Vagina (tissue), 2 donors: ENCODE measurements around the gene DAZAP1. TPM values are rescaled to one million over a fixed set of nuclear protein-coding genes. Genes with fewer than 3 reads are reported as not detected.

Source experiments
- DNase-seq, 2 donors: peaks; one replicate each; pipeline ENCODE4 v3.0.0-alpha.2; 2017; ENCODE audit errors: extremely low spot score in 2 of 2
- H3K27ac ChIP-seq: fragments of 200-600 bp; sonication (generic); one replicate; pipeline ENCODE4 v1.5.1; 2019
- H3K27me3 ChIP-seq: fragments of 200-600 bp; sonication (generic); one replicate; pipeline ENCODE4 v1.5.1; 2019
- H3K36me3 ChIP-seq, 2 donors: fragments of 200-600 bp; sonication (generic); one replicate each; pipeline ENCODE4 v1.5.1; 2017 to 2019
- H3K4me1 ChIP-seq: fragments of 200-600 bp; sonication (generic); one replicate; pipeline ENCODE4 v1.5.1; 2019
- H3K4me3 ChIP-seq, 2 donors: fragments of 200-600 bp; sonication (generic); 1 replicate in 1 of 2; 2 replicates in 1 of 2; pipeline ENCODE4 v1.5.1; 2016 to 2019
- H3K9me3 ChIP-seq: fragments of 200-600 bp; sonication (generic); one replicate; pipeline ENCODE4 v1.5.1; 2019
- POLR2A ChIP-seq, 2 donors: fragments of 450-650 bp; IDR thresholded peaks; one replicate each; pipeline ENCODE4 v1.6.1; 2017; ENCODE audit warnings: antibody characterized with exemption in 2 of 2, mild to moderate bottlenecking in 2 of 2, moderate library complexity in 2 of 2
- POLR2AphosphoS5 ChIP-seq, 2 donors: sonication (generic); formaldehyde crosslinking; IDR thresholded peaks; one replicate each; pipeline ENCODE4 v1.9.0; 2017; ENCODE audit warnings: antibody characterized with exemption in 2 of 2, mild to moderate bottlenecking in 2 of 2, low read depth in 1 of 2; ENCODE audit not compliant: insufficient read depth in 1 of 2
- intact Hi-C: fragments of 100-400 bp; cut with DNase I; formaldehyde crosslinking; loops from one replicate; pipeline ENCODE4 v1.15.1; 2023
- total RNA-seq: library from RNA; depleted of rRNA; stranded (reverse); fragments of >200 nt; gene quantifications from one replicate; pipeline ENCODE4 v1.2.3, GENCODE V29; 2016
- TF ChIP-seq, protein P1 (sequence below), 3 experiments: fragments of 450-650 bp in 2 of 3; fragments of 200-600 bp in 1 of 3; sonication (generic) in 1 of 3; IDR thresholded peaks; one replicate each; pipeline ENCODE4 v1.5.1; 2017 to 2019; ENCODE audit warnings: antibody characterized with exemption in 3 of 3, mild to moderate bottlenecking in 2 of 3, moderate library complexity in 2 of 3

Gene DAZAP1
- total RNA-seq, 1 donor from 2014 or later = 29.7 TPM

DNA sequence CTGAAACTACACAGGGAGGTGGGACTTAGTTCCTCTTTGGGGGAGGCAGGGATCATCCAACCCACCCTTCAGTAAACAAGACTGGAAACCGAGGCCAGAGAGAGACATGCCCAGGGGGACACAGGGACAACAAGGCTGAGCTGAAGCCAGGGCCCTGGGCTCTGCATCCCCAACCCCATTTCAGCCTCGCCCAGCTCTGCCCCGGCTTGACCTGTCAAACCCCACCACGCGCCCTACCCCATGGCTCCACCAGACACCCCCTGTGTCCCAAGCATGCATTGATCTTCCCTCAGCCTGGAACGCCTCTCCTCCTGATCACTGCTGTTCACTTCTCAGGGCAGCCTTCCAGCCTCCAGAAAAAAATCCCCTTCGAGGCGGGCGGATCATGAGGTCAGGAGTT, 40.6 kb downstream of the DAZAP1 start:
- Histone ChIP-seq H3K27ac (no peak overlapping the region), H3K27me3 (peaks cover 42% of the 10 kb centered on the region), H3K4me1 (peaks cover 30% of the 10 kb centered on the region), H3K36me3 (peaks cover 0 to under 1% of the 10 kb centered on the region in 2 donors), H3K4me3 (no peak overlapping the region), H3K9me3 (no peaks in the 10 kb centered on the region)
- TF ChIP-seq POLR2AphosphoS5 (IDR thresholded peaks at IDR 0.05; ENCODE audit: insufficient read depth in 1 of 2, low read depth in 1 of 2) = no peak
- TF ChIP-seq POLR2A (IDR thresholded peaks at IDR 0.05) = no peak
- TF ChIP-seq, protein P1, sequence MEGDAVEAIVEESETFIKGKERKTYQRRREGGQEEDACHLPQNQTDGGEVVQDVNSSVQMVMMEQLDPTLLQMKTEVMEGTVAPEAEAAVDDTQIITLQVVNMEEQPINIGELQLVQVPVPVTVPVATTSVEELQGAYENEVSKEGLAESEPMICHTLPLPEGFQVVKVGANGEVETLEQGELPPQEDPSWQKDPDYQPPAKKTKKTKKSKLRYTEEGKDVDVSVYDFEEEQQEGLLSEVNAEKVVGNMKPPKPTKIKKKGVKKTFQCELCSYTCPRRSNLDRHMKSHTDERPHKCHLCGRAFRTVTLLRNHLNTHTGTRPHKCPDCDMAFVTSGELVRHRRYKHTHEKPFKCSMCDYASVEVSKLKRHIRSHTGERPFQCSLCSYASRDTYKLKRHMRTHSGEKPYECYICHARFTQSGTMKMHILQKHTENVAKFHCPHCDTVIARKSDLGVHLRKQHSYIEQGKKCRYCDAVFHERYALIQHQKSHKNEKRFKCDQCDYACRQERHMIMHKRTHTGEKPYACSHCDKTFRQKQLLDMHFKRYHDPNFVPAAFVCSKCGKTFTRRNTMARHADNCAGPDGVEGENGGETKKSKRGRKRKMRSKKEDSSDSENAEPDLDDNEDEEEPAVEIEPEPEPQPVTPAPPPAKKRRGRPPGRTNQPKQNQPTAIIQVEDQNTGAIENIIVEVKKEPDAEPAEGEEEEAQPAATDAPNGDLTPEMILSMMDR (IDR thresholded peaks at IDR 0.05) = no peak
- DNase-seq = no peak
- intact Hi-C loops = loop anchor here (10.0 kb wide), 1 partner anchor 173 kb away; the partner anchor contains the start of gene FAM174C

DNA sequence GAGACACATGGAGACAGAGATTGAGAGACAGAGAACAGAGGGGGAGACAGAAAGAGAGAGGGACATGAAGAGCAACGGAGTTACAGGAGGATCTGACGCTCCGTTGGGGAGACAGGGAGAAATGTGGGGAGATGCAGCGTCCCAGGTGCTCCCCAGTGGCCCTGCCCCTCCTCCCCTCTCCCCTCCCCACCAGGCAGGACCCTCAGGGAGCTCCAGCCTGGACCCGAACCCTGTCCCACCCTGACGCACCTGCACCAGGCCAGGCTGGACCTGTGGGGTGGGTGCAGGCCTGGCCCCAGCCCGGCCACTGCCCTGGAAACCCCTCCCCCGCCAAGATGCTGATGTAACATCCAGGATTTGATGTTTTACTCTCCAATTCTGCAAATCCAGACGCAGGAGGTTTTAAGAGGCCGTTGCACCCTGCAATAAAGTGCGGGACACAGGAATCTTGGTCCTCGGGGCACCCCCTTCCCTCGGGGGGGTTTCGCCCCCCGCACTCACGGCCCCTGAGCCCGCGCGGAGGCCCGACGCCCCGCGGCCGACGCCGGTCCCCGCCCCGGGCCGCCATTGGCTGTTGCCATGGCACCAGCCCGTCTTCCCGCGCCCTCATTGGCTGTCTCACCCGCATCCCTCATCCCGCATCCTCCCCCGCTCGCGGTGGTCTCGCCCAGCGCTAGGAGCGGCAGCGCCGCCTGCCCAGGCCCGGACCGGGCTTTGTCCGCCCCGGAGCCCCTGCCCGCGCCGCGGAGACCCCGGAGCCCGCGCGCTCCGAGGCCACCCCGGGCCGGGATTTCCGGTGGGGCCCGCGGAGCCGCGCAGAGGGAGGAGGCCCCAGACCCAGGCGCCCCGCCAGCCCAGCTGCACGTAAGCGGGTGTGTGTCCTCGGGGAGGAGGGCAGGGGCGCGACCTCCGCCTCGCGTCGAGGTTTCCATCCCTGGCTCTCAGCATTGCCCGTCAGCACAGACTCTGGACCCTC, 42.4 kb downstream of the DAZAP1 start, which contains the start of gene APC2:
APC2 (plus strand) TSS at position 655 of the 976 bp plus-strand sequence. CDS start 2,881 bp downstream, outside the sequence.
- intact Hi-C loops = loop anchor here (10.0 kb wide), 1 partner anchor 175 kb away; the partner anchor contains the start of gene FAM174C
- H3K27me3 ChIP-seq = peaks cover 47% of the 10 kb centered on the region
- H3K4me1 ChIP-seq = peaks cover 37% of the 10 kb centered on the region
- no peaks in the 10 kb centered on the region for H3K9me3 ChIP-seq
- DNase-seq = no peak
- no peak within 1 kb of the TSS for H3K4me3 ChIP-seq
- no peak for TF ChIP-seq POLR2AphosphoS5 (IDR thresholded peaks at IDR 0.05; ENCODE audit: insufficient read depth in 1 of 2, low read depth in 1 of 2)
- TF ChIP-seq, protein P1 (IDR thresholded peaks at IDR 0.05) = no peak
- TF ChIP-seq POLR2A (IDR thresholded peaks at IDR 0.05) = no peak
- H3K36me3 ChIP-seq = no peaks in the 10 kb centered on the region
- no peak within 1 kb of the TSS for H3K27ac ChIP-seq

DNA sequence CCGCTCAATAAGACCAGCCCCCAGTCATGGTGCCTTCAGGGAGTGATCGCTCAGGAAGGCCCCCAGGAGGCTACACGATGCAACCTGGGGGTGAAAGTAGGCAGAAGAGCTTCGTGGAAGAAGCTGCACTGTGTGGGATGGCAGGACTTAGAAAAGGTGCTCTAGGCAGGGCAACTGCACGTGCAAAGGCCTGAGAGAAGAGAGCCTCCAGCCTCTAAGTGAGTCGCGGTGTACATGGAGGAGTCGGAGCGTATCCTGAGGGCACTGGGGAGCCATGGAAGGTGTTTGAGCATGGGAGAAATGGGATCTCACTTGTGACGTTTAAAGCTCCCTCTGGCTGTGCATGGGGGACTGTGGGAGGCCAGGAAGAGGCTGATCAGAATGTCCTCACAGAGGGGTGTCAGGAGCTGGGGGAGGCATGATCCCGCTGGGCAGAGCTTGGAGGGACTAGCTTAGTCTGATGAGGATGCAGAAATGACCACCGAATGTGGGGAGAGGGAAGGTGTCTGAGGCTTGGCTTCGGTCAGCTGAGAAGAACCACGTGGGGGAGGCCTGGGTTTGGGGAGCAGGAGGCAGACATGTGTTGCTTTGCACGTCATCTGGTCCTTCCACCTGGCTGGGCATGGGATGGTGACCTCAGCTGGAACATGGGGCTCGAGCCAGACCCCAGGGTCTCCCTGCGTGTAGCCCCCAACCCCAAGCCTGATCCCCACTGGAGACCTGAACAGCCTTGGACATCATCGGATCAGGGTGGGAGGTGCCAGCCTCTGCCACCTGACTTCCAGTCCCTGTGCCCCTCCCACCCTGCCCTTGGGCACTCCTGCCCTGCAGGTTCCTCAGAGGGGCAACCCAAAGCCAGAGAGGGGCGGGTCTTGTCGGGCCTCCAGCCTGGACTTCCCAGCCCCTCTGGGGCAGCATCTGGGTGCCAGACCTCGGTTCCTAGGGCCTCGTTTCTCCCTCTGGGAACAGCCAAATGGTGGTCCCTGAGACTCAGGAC, 43.6 kb downstream of the DAZAP1 start:
- no peak for DNase-seq
- H3K4me1 ChIP-seq = peaks cover 34% of the 10 kb centered on the region
- intact Hi-C loops = no loop called here
- no peak overlapping the region for H3K27ac ChIP-seq
- H3K36me3 ChIP-seq = no peaks in the 10 kb centered on the region
- no peak overlapping the region for H3K4me3 ChIP-seq
- TF ChIP-seq POLR2AphosphoS5 (IDR thresholded peaks at IDR 0.05; ENCODE audit: insufficient read depth in 1 of 2, low read depth in 1 of 2) (no peak), POLR2A (IDR thresholded peaks at IDR 0.05) (no peak)
- peaks cover 42% of the 10 kb centered on the region for H3K27me3 ChIP-seq
- H3K9me3 ChIP-seq = no peaks in the 10 kb centered on the region

DNA sequence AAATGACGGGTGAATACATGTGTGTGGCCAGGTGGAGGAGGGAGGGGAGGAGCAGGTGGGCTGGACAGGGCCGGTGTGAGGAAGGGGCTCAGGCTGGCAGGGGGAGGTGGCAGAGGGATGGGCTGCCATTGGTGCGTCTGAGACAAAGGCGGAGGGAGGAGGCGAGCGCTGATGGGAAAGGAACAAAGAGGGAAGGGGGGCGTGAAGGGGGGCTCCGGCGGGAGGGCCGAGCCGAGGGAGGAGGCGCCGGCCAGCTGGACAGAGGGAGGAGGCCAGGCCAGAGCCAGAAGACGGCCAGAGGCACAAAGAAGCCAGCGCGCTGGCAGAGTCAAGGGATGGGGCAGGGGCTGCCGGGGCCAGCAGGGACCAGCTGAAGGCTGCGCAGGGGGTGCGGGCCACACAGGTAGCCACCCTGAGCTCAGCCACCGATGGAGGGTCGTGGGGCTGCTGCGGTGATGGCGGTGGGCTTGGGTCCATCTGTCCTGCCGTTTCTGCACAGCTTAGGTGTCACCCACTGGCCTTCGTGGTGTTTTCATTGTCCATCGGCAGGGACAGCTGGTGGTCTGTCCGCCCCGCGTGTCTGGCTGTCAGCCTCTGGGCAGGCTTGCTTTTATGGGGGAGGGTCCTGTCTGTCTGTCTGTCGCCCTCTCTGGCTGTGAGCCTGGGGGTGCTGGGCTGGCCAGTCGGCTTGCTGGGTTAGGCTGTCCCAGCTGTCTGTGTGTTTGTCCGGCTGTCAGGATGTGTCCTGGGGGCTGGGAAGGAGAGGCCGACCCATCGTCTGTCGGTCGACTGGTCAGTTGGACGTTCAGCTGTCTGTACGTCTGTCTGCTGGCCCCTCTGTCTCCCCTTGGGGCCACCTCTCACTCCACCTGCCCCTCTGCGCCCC, 44.8 kb downstream of the DAZAP1 start:
- H3K27ac ChIP-seq = no peak overlapping the region
- no peaks in the 10 kb centered on the region for H3K9me3 ChIP-seq
- H3K27me3 ChIP-seq = peaks cover 37% of the 10 kb centered on the region
- no peak overlapping the region for H3K4me3 ChIP-seq
- intact Hi-C loops = no loop called here
- H3K4me1 ChIP-seq = peaks cover 32% of the 10 kb centered on the region
- H3K36me3 ChIP-seq = no peaks in the 10 kb centered on the region
- DNase-seq = no peak
- TF ChIP-seq POLR2A (IDR thresholded peaks at IDR 0.05) = no peak

DNA sequence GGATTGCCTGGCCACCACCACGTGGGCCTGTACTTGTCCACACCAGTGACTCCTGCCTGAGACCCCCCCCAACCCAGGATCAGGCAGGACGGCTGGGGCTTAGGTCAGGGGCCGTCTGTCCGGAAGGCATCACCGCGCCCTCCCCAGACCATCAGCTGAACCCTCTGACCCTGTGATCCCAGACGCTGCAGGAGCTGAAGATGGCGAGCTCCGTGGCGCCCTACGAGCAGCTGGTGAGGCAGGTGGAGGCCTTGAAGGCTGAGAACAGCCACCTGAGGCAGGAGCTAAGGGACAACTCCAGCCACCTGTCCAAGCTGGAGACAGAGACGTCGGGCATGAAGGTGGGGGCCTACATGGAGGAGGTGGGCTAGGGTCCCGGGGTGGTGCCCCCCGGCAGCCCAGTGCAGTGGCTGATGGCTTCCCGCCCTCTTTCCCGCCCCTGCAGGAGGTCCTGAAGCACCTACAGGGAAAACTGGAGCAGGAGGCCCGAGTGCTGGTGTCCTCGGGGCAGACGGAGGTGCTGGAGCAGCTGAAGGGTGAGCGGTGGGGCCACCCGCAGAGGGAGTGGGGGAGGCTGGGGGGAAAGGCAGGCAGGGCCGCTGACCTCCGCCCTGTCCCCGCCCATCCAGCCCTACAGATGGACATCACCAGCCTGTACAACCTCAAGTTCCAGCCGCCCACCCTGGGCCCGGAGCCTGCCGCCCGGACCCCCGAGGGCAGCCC, 45.6 kb downstream of the DAZAP1 start:
- H3K36me3 ChIP-seq = no peaks in the 10 kb centered on the region
- no peak for TF ChIP-seq POLR2AphosphoS5 (IDR thresholded peaks at IDR 0.05; ENCODE audit: insufficient read depth in 1 of 2, low read depth in 1 of 2)
- no peak for TF ChIP-seq POLR2A (IDR thresholded peaks at IDR 0.05)
- TF ChIP-seq, protein P1 (IDR thresholded peaks at IDR 0.05) = no peak
- no peak overlapping the region for H3K4me3 ChIP-seq
- no peak for DNase-seq
- no peaks in the 10 kb centered on the region for H3K9me3 ChIP-seq
- H3K4me1 ChIP-seq = peaks cover 31% of the 10 kb centered on the region
- H3K27ac ChIP-seq = no peak overlapping the region
- intact Hi-C loops = no loop called here
- peaks cover 29% of the 10 kb centered on the region for H3K27me3 ChIP-seq
